ENCODE results near the gene PLCH1. TPM values are rescaled to one million over a fixed set of nuclear protein-coding genes. Genes with fewer than 3 reads are reported as not detected.

Gene PLCH1
- total and polyA plus RNA-seq, 7 experiments from 2014 or later: 0.56 TPM; not detected in 6

GRCh38 chr3:155377071-155377470 is 367.8 kb downstream of the PLCH1 start:
- no peak for ATAC-seq
- Mint-ChIP-seq H3K36me3 (no peaks in the 10 kb centered on the region), H3K4me1 (no peaks in the 10 kb centered on the region), H3K27me3 (peaks cover 0 to 5% (median 3%) of the 10 kb centered on the region in 5 donors), H3K4me3 (no peak overlapping the region), H3K27ac (no peak overlapping the region), H3K9me3 (peaks cover 0 to 2% (median 0%) of the 10 kb centered on the region in 11 donors)
- ChIA-PET CTCF (no interaction called here), POLR2A (no interaction called here)
- H3K4me3 ChIP-seq (ENCODE audit: low read length): no peak overlapping the region
- H3K27ac ChIP-seq (ENCODE audit: low read depth, low read length): no peak overlapping the region
- H3K4me1 ChIP-seq (ENCODE audit: control insufficient read depth in 2 of 2, insufficient read depth in 2 of 2, low read length in 2 of 2): no peaks in the 10 kb centered on the region
- no peaks in the 10 kb centered on the region for H3K27me3 ChIP-seq (ENCODE audit: control insufficient read depth in 2 of 2, insufficient read depth in 2 of 2, low read length in 2 of 2)
- H3K9me3 ChIP-seq (ENCODE audit: control insufficient read depth in 2 of 3, low read length in 3 of 3): no peaks in the 10 kb centered on the region
- no peak for DNase-seq
- intact Hi-C loops (cut with micrococcal nuclease): no loop called here
- H3K36me3 ChIP-seq (ENCODE audit: control insufficient read depth in 2 of 3, insufficient read depth in 3 of 3, low read length in 3 of 3): no peaks in the 10 kb centered on the region

GRCh38 chr3:155372281-155372680 is 372.6 kb downstream of the PLCH1 start:
- H3K27ac ChIP-seq (ENCODE audit: low read depth, low read length): no peak overlapping the region
- H3K4me1 ChIP-seq (ENCODE audit: control insufficient read depth in 2 of 2, insufficient read depth in 2 of 2, low read length in 2 of 2): no peaks in the 10 kb centered on the region
- peaks cover 0 to 5% (median 3%) of the 10 kb centered on the region in 5 donors for H3K27me3 Mint-ChIP-seq
- H3K27ac Mint-ChIP-seq: peak overlapping the region in 1 of 9 donors; percentile 6
- no peaks in the 10 kb centered on the region for H3K36me3 Mint-ChIP-seq
- H3K27me3 ChIP-seq (ENCODE audit: control insufficient read depth in 2 of 2, insufficient read depth in 2 of 2, low read length in 2 of 2): no peaks in the 10 kb centered on the region
- intact Hi-C loops (cut with micrococcal nuclease): no loop called here
- no peak overlapping the region for H3K4me3 ChIP-seq (ENCODE audit: low read length)
- H3K4me1 Mint-ChIP-seq: no peaks in the 10 kb centered on the region
- CTCF ChIA-PET: no interaction called here
- H3K9me3 ChIP-seq (ENCODE audit: control insufficient read depth in 2 of 3, low read length in 3 of 3): no peaks in the 10 kb centered on the region
- ATAC-seq (no peak), DNase-seq (no peak)
- no peaks in the 10 kb centered on the region for H3K36me3 ChIP-seq (ENCODE audit: control insufficient read depth in 2 of 3, insufficient read depth in 3 of 3, low read length in 3 of 3)
- peaks cover 0 to 5% (median 2%) of the 10 kb centered on the region in 11 donors for H3K9me3 Mint-ChIP-seq
- H3K4me3 Mint-ChIP-seq: no peak overlapping the region
- POLR2A ChIA-PET: interaction anchor here (0.7 kb wide), 1 partner anchor 21 kb away, joined by 3 read pairs; no protein-coding TSS in a partner anchor

- POLR2A ChIA-PET: no interaction called here
- no peaks in the 10 kb centered on the region for H3K27me3 ChIP-seq (ENCODE audit: control insufficient read depth in 2 of 2, insufficient read depth in 2 of 2, low read length in 2 of 2)
- H3K27ac ChIP-seq (ENCODE audit: low read depth, low read length): no peak overlapping the region
- no peaks in the 10 kb centered on the region for H3K36me3 Mint-ChIP-seq
- H3K4me3 Mint-ChIP-seq: no peak overlapping the region
- intact Hi-C loops (cut with micrococcal nuclease): no loop called here
- H3K4me1 Mint-ChIP-seq: no peaks in the 10 kb centered on the region
- CTCF ChIA-PET: no interaction called here
- no peaks in the 10 kb centered on the region for H3K9me3 ChIP-seq (ENCODE audit: control insufficient read depth in 2 of 3, low read length in 3 of 3)
- DNase-seq (no peak), ATAC-seq (no peak)
- no peaks in the 10 kb centered on the region for H3K36me3 ChIP-seq (ENCODE audit: control insufficient read depth in 2 of 3, insufficient read depth in 3 of 3, low read length in 3 of 3)
- no peaks in the 10 kb centered on the region for H3K4me1 ChIP-seq (ENCODE audit: control insufficient read depth in 2 of 2, insufficient read depth in 2 of 2, low read length in 2 of 2)
- peaks cover 0 to 9% (median 2%) of the 10 kb centered on the region in 11 donors for H3K9me3 Mint-ChIP-seq
- no peak overlapping the region for H3K27ac Mint-ChIP-seq
- H3K4me3 ChIP-seq (ENCODE audit: low read length): no peak overlapping the region
- peaks cover 0 to 5% (median 3%) of the 10 kb centered on the region in 5 donors for H3K27me3 Mint-ChIP-seq
Observed at GRCh38 chr3:155370764-155371503, 373.9 kb downstream of the PLCH1 start.

GRCh38 chr3:155370198-155370597 is 374.7 kb downstream of the PLCH1 start:
- no peaks in the 10 kb centered on the region for H3K36me3 Mint-ChIP-seq
- peaks cover 0 to 5% (median 3%) of the 10 kb centered on the region in 5 donors for H3K27me3 Mint-ChIP-seq
- H3K4me3 Mint-ChIP-seq: no peak overlapping the region
- ATAC-seq (no peak), DNase-seq (no peak)
- no peak overlapping the region for H3K4me3 ChIP-seq (ENCODE audit: low read length)
- no peaks in the 10 kb centered on the region for H3K4me1 Mint-ChIP-seq
- peaks cover 0 to 12% (median 5%) of the 10 kb centered on the region in 11 donors for H3K9me3 Mint-ChIP-seq
- no peak overlapping the region for H3K27ac ChIP-seq (ENCODE audit: low read depth, low read length)
- no peaks in the 10 kb centered on the region for H3K9me3 ChIP-seq (ENCODE audit: control insufficient read depth in 2 of 3, low read length in 3 of 3)
- CTCF ChIA-PET: no interaction called here
- H3K36me3 ChIP-seq (ENCODE audit: control insufficient read depth in 2 of 3, insufficient read depth in 3 of 3, low read length in 3 of 3): no peaks in the 10 kb centered on the region
- no peak overlapping the region for H3K27ac Mint-ChIP-seq
- no peaks in the 10 kb centered on the region for H3K27me3 ChIP-seq (ENCODE audit: control insufficient read depth in 2 of 2, insufficient read depth in 2 of 2, low read length in 2 of 2)
- POLR2A ChIA-PET: interaction anchor here (0.6 kb wide), 1 partner anchor 488 kb away, joined by 4 read pairs; no protein-coding TSS in a partner anchor
- no peaks in the 10 kb centered on the region for H3K4me1 ChIP-seq (ENCODE audit: control insufficient read depth in 2 of 2, insufficient read depth in 2 of 2, low read length in 2 of 2)
- intact Hi-C loops (cut with micrococcal nuclease): no loop called here

GRCh38 chr3:155369735-155370134 is 375.1 kb downstream of the PLCH1 start:
- H3K27ac Mint-ChIP-seq: no peak overlapping the region
- peaks cover 0 to 5% (median 3%) of the 10 kb centered on the region in 5 donors for H3K27me3 Mint-ChIP-seq
- Histone ChIP-seq H3K27ac (ENCODE audit: low read depth, low read length) (no peak overlapping the region), H3K4me3 (ENCODE audit: low read length) (no peak overlapping the region), H3K27me3 (ENCODE audit: control insufficient read depth in 2 of 2, insufficient read depth in 2 of 2, low read length in 2 of 2) (no peaks in the 10 kb centered on the region), H3K36me3 (ENCODE audit: control insufficient read depth in 2 of 3, insufficient read depth in 3 of 3, low read length in 3 of 3) (no peaks in the 10 kb centered on the region), H3K4me1 (ENCODE audit: control insufficient read depth in 2 of 2, insufficient read depth in 2 of 2, low read length in 2 of 2) (no peaks in the 10 kb centered on the region), H3K9me3 (ENCODE audit: control insufficient read depth in 2 of 3, low read length in 3 of 3) (no peaks in the 10 kb centered on the region)
- intact Hi-C loops (cut with micrococcal nuclease): no loop called here
- H3K36me3 Mint-ChIP-seq: no peaks in the 10 kb centered on the region
- DNase-seq: no peak
- no peaks in the 10 kb centered on the region for H3K4me1 Mint-ChIP-seq
- ATAC-seq: no peak
- H3K9me3 Mint-ChIP-seq: peaks cover 0 to 17% (median 8%) of the 10 kb centered on the region in 11 donors
- H3K4me3 Mint-ChIP-seq: no peak overlapping the region
- POLR2A ChIA-PET: interaction anchor here (0.6 kb wide), 1 partner anchor 489 kb away, joined by 4 read pairs; no protein-coding TSS in a partner anchor
- CTCF ChIA-PET: no interaction called here

GRCh38 chr3:155369244-155369643 is 375.6 kb downstream of the PLCH1 start:
- Histone ChIP-seq H3K27me3 (ENCODE audit: control insufficient read depth in 2 of 2, insufficient read depth in 2 of 2, low read length in 2 of 2) (no peaks in the 10 kb centered on the region), H3K9me3 (ENCODE audit: control insufficient read depth in 2 of 3, low read length in 3 of 3) (no peaks in the 10 kb centered on the region), H3K27ac (ENCODE audit: low read depth, low read length) (no peak overlapping the region), H3K36me3 (ENCODE audit: control insufficient read depth in 2 of 3, insufficient read depth in 3 of 3, low read length in 3 of 3) (no peaks in the 10 kb centered on the region), H3K4me1 (ENCODE audit: control insufficient read depth in 2 of 2, insufficient read depth in 2 of 2, low read length in 2 of 2) (no peaks in the 10 kb centered on the region), H3K4me3 (ENCODE audit: low read length) (no peak overlapping the region)
- Mint-ChIP-seq H3K27ac (no peak overlapping the region), H3K4me1 (no peaks in the 10 kb centered on the region), H3K27me3 (peaks cover 0 to 5% (median 3%) of the 10 kb centered on the region in 5 donors), H3K4me3 (no peak overlapping the region), H3K36me3 (no peaks in the 10 kb centered on the region), H3K9me3 (peaks cover 0 to 22% (median 8%) of the 10 kb centered on the region in 11 donors)
- POLR2A ChIA-PET: no interaction called here
- ATAC-seq (no peak), DNase-seq (no peak)
- intact Hi-C loops (cut with micrococcal nuclease): no loop called here
- CTCF ChIA-PET: no interaction called here

GRCh38 chr3:155368786-155369185 is 376.1 kb downstream of the PLCH1 start:
- Histone ChIP-seq H3K36me3 (ENCODE audit: control insufficient read depth in 2 of 3, insufficient read depth in 3 of 3, low read length in 3 of 3) (no peaks in the 10 kb centered on the region), H3K27ac (ENCODE audit: low read depth, low read length) (no peak overlapping the region), H3K4me3 (ENCODE audit: low read length) (no peak overlapping the region), H3K4me1 (ENCODE audit: control insufficient read depth in 2 of 2, insufficient read depth in 2 of 2, low read length in 2 of 2) (no peaks in the 10 kb centered on the region), H3K27me3 (ENCODE audit: control insufficient read depth in 2 of 2, insufficient read depth in 2 of 2, low read length in 2 of 2) (no peaks in the 10 kb centered on the region), H3K9me3 (ENCODE audit: control insufficient read depth in 2 of 3, low read length in 3 of 3) (no peaks in the 10 kb centered on the region)
- Mint-ChIP-seq H3K4me3 (no peak overlapping the region), H3K27ac (no peak overlapping the region), H3K36me3 (no peaks in the 10 kb centered on the region), H3K4me1 (no peaks in the 10 kb centered on the region), H3K9me3 (peaks cover 0 to 25% (median 10%) of the 10 kb centered on the region in 11 donors), H3K27me3 (peaks cover 0 to 5% (median 3%) of the 10 kb centered on the region in 5 donors)
- intact Hi-C loops (cut with micrococcal nuclease): no loop called here
- DNase-seq (no peak), ATAC-seq (no peak)
- ChIA-PET CTCF (no interaction called here), POLR2A (no interaction called here)
